ENCODE measurements around the gene PIP4K2A.

DNA sequence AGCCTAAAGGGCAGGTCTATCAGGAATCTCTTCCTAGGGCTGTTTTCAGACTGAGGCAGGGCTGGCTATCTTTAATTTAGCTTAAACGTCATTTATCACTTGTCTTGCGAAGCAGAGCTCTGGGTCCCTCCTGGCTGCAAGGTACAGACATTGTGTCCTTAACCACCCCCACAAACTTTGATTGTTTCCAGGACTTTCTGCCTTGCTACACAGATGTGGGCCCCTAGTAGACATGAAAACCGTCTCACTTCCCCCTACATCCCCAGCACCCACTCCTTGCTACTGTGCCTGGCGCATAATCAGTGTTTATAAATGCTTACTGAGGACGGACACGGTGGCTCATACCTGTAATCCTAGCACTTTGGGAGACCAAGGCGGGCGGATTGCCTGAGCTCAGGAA is 54.5 kb downstream of the PIP4K2A start:
- TF ChIP-seq, protein P1, sequence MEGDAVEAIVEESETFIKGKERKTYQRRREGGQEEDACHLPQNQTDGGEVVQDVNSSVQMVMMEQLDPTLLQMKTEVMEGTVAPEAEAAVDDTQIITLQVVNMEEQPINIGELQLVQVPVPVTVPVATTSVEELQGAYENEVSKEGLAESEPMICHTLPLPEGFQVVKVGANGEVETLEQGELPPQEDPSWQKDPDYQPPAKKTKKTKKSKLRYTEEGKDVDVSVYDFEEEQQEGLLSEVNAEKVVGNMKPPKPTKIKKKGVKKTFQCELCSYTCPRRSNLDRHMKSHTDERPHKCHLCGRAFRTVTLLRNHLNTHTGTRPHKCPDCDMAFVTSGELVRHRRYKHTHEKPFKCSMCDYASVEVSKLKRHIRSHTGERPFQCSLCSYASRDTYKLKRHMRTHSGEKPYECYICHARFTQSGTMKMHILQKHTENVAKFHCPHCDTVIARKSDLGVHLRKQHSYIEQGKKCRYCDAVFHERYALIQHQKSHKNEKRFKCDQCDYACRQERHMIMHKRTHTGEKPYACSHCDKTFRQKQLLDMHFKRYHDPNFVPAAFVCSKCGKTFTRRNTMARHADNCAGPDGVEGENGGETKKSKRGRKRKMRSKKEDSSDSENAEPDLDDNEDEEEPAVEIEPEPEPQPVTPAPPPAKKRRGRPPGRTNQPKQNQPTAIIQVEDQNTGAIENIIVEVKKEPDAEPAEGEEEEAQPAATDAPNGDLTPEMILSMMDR (IDR thresholded peaks at IDR 0.05 in 8 of 11, conservative IDR thresholded peaks at IDR 0.05 in 3 of 11): no peak
- no peak for TF ChIP-seq POLR2A (IDR thresholded peaks at IDR 0.05)
- TF ChIP-seq POLR2AphosphoS5 (IDR thresholded peaks at IDR 0.05): no peak

Data from spleen (tissue), 7 donors.